GM18519 (cell line): Measurements from ENCODE around the gene DCST1.

Experiments
- ATAC-seq: cut with Tn5 transposase; IDR thresholded peaks from one replicate; pipeline ENCODE4 v1.9.1; 2021; ENCODE audit warnings: mild to moderate bottlenecking, moderate library complexity; ENCODE audit not compliant: unreplicated experiment, low FRiP score

DCST1 gene

GRCh38 chr1:155030243-155030795, 3.3 kb upstream of the DCST1 start:
- ATAC-seq, result no peak

GRCh38 chr1:155030899-155031298, 2.7 kb upstream of the DCST1 start:
- ATAC-seq, result no peak

- ATAC-seq, result no peak
Observed at GRCh38 chr1:155032886-155033285, 738 bp upstream of the DCST1 start.

- no peak for ATAC-seq
Observed at GRCh38 chr1:155034318-155035208, 939 bp downstream of the DCST1 start.

- ATAC-seq, result no peak
Observed at GRCh38 chr1:155035936-155036335, 2.3 kb downstream of the DCST1 start.

- ATAC-seq, result no peak
Observed at GRCh38 chr1:155037043-155037442, 3.4 kb downstream of the DCST1 start.

GRCh38 chr1:155037851-155038441, 4.3 kb downstream of the DCST1 start:
- ATAC-seq, result no peak

- no peak for ATAC-seq
Observed at GRCh38 chr1:155038602-155039307, 5.1 kb downstream of the DCST1 start.

- ATAC-seq, result no peak
Observed at GRCh38 chr1:155039308-155039669, 5.7 kb downstream of the DCST1 start.

GRCh38 chr1:155040358-155041093, 6.9 kb downstream of the DCST1 start:
- ATAC-seq, result no peak

- ATAC-seq, result no peak
Observed at GRCh38 chr1:155042789-155043188, 9.2 kb downstream of the DCST1 start.

- ATAC-seq, result no peak
Observed at GRCh38 chr1:155043301-155043702, 9.7 kb downstream of the DCST1 start.

GRCh38 chr1:155043793-155044192, 10.2 kb downstream of the DCST1 start:
- ATAC-seq, result no peak

GRCh38 chr1:155044365-155044764, 10.7 kb downstream of the DCST1 start:
- no peak for ATAC-seq

GRCh38 chr1:155044812-155045657, 11.4 kb downstream of the DCST1 start:
- no peak for ATAC-seq

- ATAC-seq, result no peak
Observed at GRCh38 chr1:155048449-155049334, 15.1 kb downstream of the DCST1 start.

- no peak for ATAC-seq
Observed at GRCh38 chr1:155049651-155050559, 16.3 kb downstream of the DCST1 start.
